DND-41 (cell line): ENCODE results near the gene SEMA6B.

Experiments used
- CTCF ChIP-seq: IDR thresholded peaks from 2 replicates; pipeline ENCODE4 v1.5.1; 2012; ENCODE audit warnings: borderline replicate concordance, low read length, moderate library complexity, mild to moderate bottlenecking; ENCODE audit not compliant: poor library complexity, severe bottlenecking; ENCODE audit errors: extremely low read depth
- EZH2 ChIP-seq: IDR thresholded peaks from 3 replicates; pipeline ENCODE4 v1.6.1; 2012; ENCODE audit warnings: borderline replicate concordance, low read depth, mild to moderate bottlenecking, moderate library complexity, low read length, inconsistent platforms; ENCODE audit not compliant: severe bottlenecking

GRCh38 chr19:4552525-4552819 is 7.0 kb downstream of the SEMA6B start:
- no peak for TF ChIP-seq CTCF
- no peak for TF ChIP-seq EZH2
